Globus pallidus (tissue), 1 donor: ENCODE data around the gene STARD8.
A peak's percentile ranks its signal among the peaks of the same experiment; 100 is the strongest.
"Not testable (repeated sequence)": the region's sequence is repeated elsewhere in the genome, so short reads cannot be mapped to it uniquely, and the experiment has no call there.

Source experiments
- DNase-seq: peaks from one replicate; pipeline ENCODE4 v3.0.0-alpha.2; 2015; ENCODE audit warnings: low spot score

Gene STARD8

GRCh38 chrX:68656473-68656872 is 9.0 kb downstream of the STARD8 start:
- DNase-seq = not testable (repeated sequence)

GRCh38 chrX:68658530-68658929 is 11.1 kb downstream of the STARD8 start:
- DNase-seq = no peak

- DNase-seq = no peak
These were observed 11.9 kb downstream of the STARD8 start for GRCh38 chrX:68659385-68659784.

- no peak for DNase-seq
These were observed 12.3 kb downstream of the STARD8 start for GRCh38 chrX:68659786-68660185.

- DNase-seq = no peak
These were observed 13.3 kb downstream of the STARD8 start for GRCh38 chrX:68660746-68661145.

GRCh38 chrX:68665502-68665901 is 18.0 kb downstream of the STARD8 start:
- no peak for DNase-seq

- DNase-seq = peak; percentile 24
These were observed 19.1 kb downstream of the STARD8 start for GRCh38 chrX:68666580-68666979.

GRCh38 chrX:68669094-68669860 is 21.8 kb downstream of the STARD8 start:
- no peak for DNase-seq

- DNase-seq = no peak
These were observed 22.4 kb downstream of the STARD8 start for GRCh38 chrX:68669871-68670270.

- DNase-seq = no peak
These were observed 23.8 kb downstream of the STARD8 start for GRCh38 chrX:68671221-68671620.

GRCh38 chrX:68672581-68673318 is 25.3 kb downstream of the STARD8 start:
- DNase-seq = no peak

GRCh38 chrX:68675571-68675970 is 28.1 kb downstream of the STARD8 start:
- no peak for DNase-seq

- DNase-seq = no peak
These were observed 28.9 kb downstream of the STARD8 start for GRCh38 chrX:68676335-68676734.

- no peak for DNase-seq
These were observed 30.5 kb downstream of the STARD8 start for GRCh38 chrX:68677998-68678397.

- DNase-seq = no peak
These were observed 34.0 kb downstream of the STARD8 start for GRCh38 chrX:68681443-68681941.

- no peak for DNase-seq
These were observed 35.3 kb downstream of the STARD8 start for GRCh38 chrX:68682790-68683189.

- no peak for DNase-seq
These were observed 36.1 kb downstream of the STARD8 start for GRCh38 chrX:68683580-68683979.

GRCh38 chrX:68684291-68684918 is 36.9 kb downstream of the STARD8 start:
- DNase-seq = peak; percentile 15

- no peak for DNase-seq
These were observed 37.4 kb downstream of the STARD8 start for GRCh38 chrX:68684919-68685304.

GRCh38 chrX:68685685-68686084 is 38.2 kb downstream of the STARD8 start:
- no peak for DNase-seq

- DNase-seq = no peak
These were observed 38.9 kb downstream of the STARD8 start for GRCh38 chrX:68686097-68686977.

GRCh38 chrX:68688931-68689330 is 41.5 kb downstream of the STARD8 start:
- DNase-seq = not testable (repeated sequence)
